ENCODE data around the gene PFKL.

The PFKL gene

DNA sequence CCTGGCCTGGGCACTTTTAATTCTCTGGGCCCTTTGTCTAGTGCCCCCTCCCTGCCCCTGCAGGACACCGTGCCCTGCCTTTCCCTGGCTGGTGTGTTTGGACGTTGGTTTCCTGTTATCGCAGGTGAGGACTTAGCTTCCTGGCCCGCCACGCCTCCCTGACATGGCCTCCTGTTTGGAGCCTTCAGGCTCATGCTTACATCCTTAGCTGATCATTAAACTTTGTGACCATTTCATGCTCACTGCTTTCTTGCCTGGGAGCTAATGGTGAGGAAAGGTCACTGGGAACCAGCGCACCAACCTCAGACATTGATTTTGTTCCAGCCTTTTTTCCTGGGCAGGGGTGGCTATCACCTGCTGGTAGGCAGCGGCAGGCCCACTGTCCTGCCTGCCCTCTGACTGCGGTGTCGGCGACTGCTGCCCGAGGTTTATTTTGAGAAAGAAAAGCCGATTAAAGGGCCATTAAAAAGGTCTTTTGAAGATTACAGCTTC, 3.7 kb downstream of the PFKL start:
- peaks cover 37 to 44% of the 10 kb centered on the region in 2 donors for H3K4me1 Mint-ChIP-seq (ENCODE audit: low read depth in 2 of 2)
- peak overlapping the region; percentile 16 to 61 for H3K4me3 Mint-ChIP-seq
- no peaks in the 10 kb centered on the region for H3K27me3 Mint-ChIP-seq
- DNase-seq (no peak), ATAC-seq (replicated peaks) (no peak)
- peaks cover 13% of the 10 kb centered on the region for H3K36me3 Mint-ChIP-seq (ENCODE audit: insufficient read depth)
- peak overlapping the region in 1 of 2 donors; percentile 49 for H3K27ac Mint-ChIP-seq
- no peaks in the 10 kb centered on the region for H3K9me3 Mint-ChIP-seq

DNA sequence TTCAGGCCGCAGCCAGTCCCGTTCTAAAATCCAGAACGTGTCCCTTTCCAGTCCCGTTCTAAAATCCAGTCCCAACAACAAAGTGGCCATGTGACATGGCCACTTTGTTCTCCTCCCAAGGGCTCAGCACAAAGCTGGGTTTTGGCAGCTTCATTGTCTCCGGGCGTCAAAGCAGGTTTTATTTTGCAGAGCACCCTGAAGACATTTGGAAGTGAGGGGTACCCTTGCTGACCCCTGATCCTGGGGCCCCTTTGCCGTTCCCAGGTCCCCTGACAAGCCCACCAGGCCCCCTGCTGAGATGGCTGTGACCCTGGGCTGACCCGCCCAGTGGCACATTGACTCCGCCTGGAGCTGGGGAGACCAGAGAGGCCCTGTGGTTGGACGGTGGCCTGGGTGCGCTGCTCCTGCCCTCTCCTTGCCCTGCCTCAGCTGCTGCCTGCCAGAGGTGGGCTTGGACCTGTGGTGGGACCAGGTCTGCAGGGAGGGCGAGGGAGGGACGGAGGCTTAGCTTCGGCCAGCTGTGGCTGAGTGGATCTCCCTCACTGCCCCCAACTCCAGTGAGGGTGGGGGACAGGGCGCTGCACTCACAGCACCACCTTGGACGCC, 4.3 kb downstream of the PFKL start:
- Mint-ChIP-seq H3K36me3 (ENCODE audit: insufficient read depth) (peaks cover 13% of the 10 kb centered on the region), H3K9me3 (no peaks in the 10 kb centered on the region), H3K4me3 (no peak overlapping the region), H3K27ac (no peak overlapping the region), H3K4me1 (ENCODE audit: low read depth in 2 of 2) (peaks cover 35 to 40% of the 10 kb centered on the region in 2 donors), H3K27me3 (no peaks in the 10 kb centered on the region)
- no peak for DNase-seq
- ATAC-seq (replicated peaks) = no peak

DNA sequence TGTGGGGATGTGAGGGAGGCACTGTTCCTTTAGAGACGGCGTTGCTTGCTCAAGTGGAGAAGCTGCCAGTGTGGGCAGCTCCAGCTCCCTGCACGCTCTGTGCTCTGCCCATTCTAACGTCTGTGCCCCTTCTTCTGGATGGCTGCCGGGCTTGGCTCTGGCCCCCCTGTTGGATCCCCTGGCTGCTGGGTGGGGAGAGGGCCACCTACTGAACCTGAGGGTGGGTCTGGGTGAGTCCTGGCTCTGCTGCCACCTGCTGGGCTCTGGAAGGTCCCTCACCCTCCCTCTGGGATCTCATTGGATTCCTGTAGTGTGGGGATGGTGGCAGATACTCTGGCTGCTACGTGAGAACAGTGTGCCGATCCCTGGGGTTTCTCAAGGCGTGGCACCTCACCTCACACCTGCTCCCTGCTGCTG, 5.0 kb downstream of the PFKL start:
- H3K27ac Mint-ChIP-seq = peak overlapping the region in 1 of 2 donors; percentile 66
- DNase-seq (no peak), ATAC-seq (replicated peaks) (peak; percentile 52)
- H3K36me3 Mint-ChIP-seq (ENCODE audit: insufficient read depth) = peaks cover 13% of the 10 kb centered on the region
- H3K27me3 Mint-ChIP-seq = no peaks in the 10 kb centered on the region
- no peaks in the 10 kb centered on the region for H3K9me3 Mint-ChIP-seq
- peaks cover 32 to 37% of the 10 kb centered on the region in 2 donors for H3K4me1 Mint-ChIP-seq (ENCODE audit: low read depth in 2 of 2)
- no peak overlapping the region for H3K4me3 Mint-ChIP-seq

DNA sequence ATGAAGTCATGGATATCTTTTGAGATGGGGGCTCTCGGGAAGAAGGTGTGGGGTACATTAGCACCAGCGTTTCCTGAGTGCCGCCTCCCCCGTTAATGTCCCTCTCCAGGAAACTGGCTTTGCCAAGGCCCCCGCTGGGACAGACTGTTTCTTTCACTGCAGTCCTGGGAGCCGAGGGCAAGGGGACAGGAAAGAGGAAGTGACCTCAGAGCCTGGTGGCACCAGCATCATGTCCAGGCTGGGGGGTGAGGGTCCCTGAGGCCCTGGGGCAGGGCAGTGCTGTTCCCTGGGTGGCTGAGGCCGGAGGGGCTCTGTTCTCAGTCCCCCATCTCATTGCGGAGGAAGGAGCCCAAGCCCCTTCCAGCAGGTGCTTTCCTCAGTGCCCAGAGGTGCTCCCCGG, 5.8 kb downstream of the PFKL start:
- no peak overlapping the region for H3K4me3 Mint-ChIP-seq
- H3K4me1 Mint-ChIP-seq (ENCODE audit: low read depth in 2 of 2) = peaks cover 32 to 37% of the 10 kb centered on the region in 2 donors
- no peak for DNase-seq
- no peaks in the 10 kb centered on the region for H3K27me3 Mint-ChIP-seq
- peaks cover 12% of the 10 kb centered on the region for H3K36me3 Mint-ChIP-seq (ENCODE audit: insufficient read depth)
- ATAC-seq (replicated peaks) = no peak
- H3K9me3 Mint-ChIP-seq = no peaks in the 10 kb centered on the region
- H3K27ac Mint-ChIP-seq = peak overlapping the region in 1 of 2 donors; percentile 66

- DNase-seq = no peak
These were observed 7.3 kb downstream of the PFKL start for GRCh38 chr21:44306936-44307704.

GRCh38 chr21:44310628-44311507, 11.0 kb downstream of the PFKL start:
- DNase-seq (no peak), ATAC-seq (replicated peaks) (no peak)
- Mint-ChIP-seq H3K4me1 (ENCODE audit: low read depth in 2 of 2) (peaks cover 10 to 13% of the 10 kb centered on the region in 2 donors), H3K4me3 (no peak overlapping the region), H3K27ac (no peak overlapping the region), H3K36me3 (ENCODE audit: insufficient read depth) (peaks cover 12% of the 10 kb centered on the region), H3K27me3 (no peaks in the 10 kb centered on the region), H3K9me3 (no peaks in the 10 kb centered on the region)

More at GRCh38 chr21:44306936-44307704, 7.3 kb downstream of the PFKL start:
- H3K36me3 Mint-ChIP-seq (ENCODE audit: insufficient read depth) = peaks cover 9% of the 10 kb centered on the region
- no peak for ATAC-seq (replicated peaks)
- peaks cover 26 to 33% of the 10 kb centered on the region in 2 donors for H3K4me1 Mint-ChIP-seq (ENCODE audit: low read depth in 2 of 2)
- H3K27ac Mint-ChIP-seq = peak overlapping the region; percentile 4 to 49
- no peak overlapping the region for H3K4me3 Mint-ChIP-seq
- H3K9me3 Mint-ChIP-seq = no peaks in the 10 kb centered on the region
- H3K27me3 Mint-ChIP-seq = no peaks in the 10 kb centered on the region

GRCh38 chr21:44312089-44312488, 12.2 kb downstream of the PFKL start:
- DNase-seq (no peak), ATAC-seq (replicated peaks) (no peak)
- Mint-ChIP-seq H3K27me3 (no peaks in the 10 kb centered on the region), H3K4me3 (no peak overlapping the region), H3K36me3 (ENCODE audit: insufficient read depth) (peaks cover 12% of the 10 kb centered on the region), H3K9me3 (no peaks in the 10 kb centered on the region), H3K4me1 (ENCODE audit: low read depth in 2 of 2) (peaks cover 10 to 13% of the 10 kb centered on the region in 2 donors), H3K27ac (no peak overlapping the region)

DNA sequence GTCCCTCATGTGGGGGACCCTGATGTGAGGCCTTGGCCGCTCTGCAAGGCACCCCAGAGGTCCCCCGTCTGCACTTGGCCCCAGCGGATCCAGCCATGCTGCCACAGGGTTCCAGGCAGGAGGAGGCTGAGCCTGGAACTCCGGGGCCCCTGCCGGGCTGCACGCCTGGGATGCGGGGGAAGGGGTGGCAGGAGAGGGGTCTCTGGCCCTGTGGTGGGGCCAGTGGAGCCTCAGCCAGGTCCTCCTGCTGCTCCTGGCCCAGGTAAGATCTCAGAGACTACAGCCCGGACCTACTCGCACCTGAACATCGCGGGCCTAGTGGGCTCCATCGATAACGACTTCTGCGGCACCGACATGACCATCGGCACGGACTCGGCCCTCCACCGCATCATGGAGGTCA, 12.9 kb downstream of the PFKL start:
- Mint-ChIP-seq H3K27ac (no peak overlapping the region), H3K27me3 (no peaks in the 10 kb centered on the region), H3K4me3 (no peak overlapping the region), H3K9me3 (no peaks in the 10 kb centered on the region), H3K36me3 (ENCODE audit: insufficient read depth) (peaks cover 11% of the 10 kb centered on the region), H3K4me1 (ENCODE audit: low read depth in 2 of 2) (peaks cover 7 to 11% of the 10 kb centered on the region in 2 donors)
- DNase-seq (no peak), ATAC-seq (replicated peaks) (no peak)

DNA sequence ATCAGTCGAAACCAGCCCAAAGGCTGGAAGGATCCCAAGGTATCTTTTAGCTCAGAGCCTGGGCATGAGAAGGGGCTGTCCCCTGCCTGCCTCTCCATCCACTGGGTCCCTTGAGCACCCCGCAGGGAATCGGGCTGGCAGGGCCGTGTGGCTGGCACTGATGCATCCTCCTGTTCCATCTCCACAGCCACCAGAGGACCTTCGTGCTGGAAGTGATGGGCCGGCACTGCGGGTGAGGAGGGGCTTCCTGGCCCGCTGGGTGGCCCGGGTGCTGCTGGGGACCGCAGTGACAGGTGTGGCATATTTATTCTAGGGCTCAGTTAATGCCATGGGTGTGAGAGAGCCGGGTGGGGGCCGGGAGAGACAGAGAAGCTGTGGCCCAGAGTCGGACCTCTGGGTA, 13.6 kb downstream of the PFKL start:
- Mint-ChIP-seq H3K4me3 (no peak overlapping the region), H3K27me3 (no peaks in the 10 kb centered on the region), H3K4me1 (ENCODE audit: low read depth in 2 of 2) (peaks cover 5 to 7% of the 10 kb centered on the region in 2 donors), H3K9me3 (no peaks in the 10 kb centered on the region), H3K27ac (peak overlapping the region in 1 of 2 donors; percentile 62), H3K36me3 (ENCODE audit: insufficient read depth) (peaks cover 7% of the 10 kb centered on the region)
- DNase-seq (no peak), ATAC-seq (replicated peaks) (no peak)

- Mint-ChIP-seq H3K4me3 (no peak overlapping the region), H3K36me3 (ENCODE audit: insufficient read depth) (peaks cover 11% of the 10 kb centered on the region), H3K4me1 (ENCODE audit: low read depth in 2 of 2) (peaks cover 5 to 7% of the 10 kb centered on the region in 2 donors), H3K27ac (no peak overlapping the region), H3K9me3 (no peaks in the 10 kb centered on the region), H3K27me3 (no peaks in the 10 kb centered on the region)
- DNase-seq (no peak), ATAC-seq (replicated peaks) (no peak)
These were observed 14.3 kb downstream of the PFKL start for GRCh38 chr21:44314128-44314527.

DNA sequence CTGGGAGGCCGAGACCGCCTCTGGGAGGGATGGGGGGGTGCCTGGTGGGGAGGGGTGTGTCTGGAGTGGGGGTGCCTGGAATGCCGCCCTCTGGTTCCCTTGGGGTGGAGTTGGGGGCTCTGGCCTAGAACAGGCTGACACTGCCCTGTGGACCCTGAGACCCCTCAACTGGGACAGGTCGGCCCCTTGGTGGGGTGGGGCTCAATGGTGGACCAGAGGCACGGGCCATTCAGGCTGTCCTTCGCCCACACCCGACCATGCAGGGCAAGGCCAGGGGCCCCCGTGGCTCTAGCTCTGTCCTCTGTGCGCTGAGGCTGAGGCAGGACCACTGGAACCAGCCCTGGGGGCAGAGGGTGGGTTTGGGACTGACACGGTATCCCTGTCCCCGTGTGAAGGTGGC, 14.7 kb downstream of the PFKL start:
- Mint-ChIP-seq H3K9me3 (no peaks in the 10 kb centered on the region), H3K4me1 (ENCODE audit: low read depth in 2 of 2) (peaks cover 5 to 7% of the 10 kb centered on the region in 2 donors), H3K27ac (no peak overlapping the region), H3K4me3 (no peak overlapping the region), H3K27me3 (no peaks in the 10 kb centered on the region), H3K36me3 (ENCODE audit: insufficient read depth) (peaks cover 11% of the 10 kb centered on the region)
- no peak for ATAC-seq (replicated peaks)
- DNase-seq = no peak

GRCh38 chr21:44315691-44316203, 15.9 kb downstream of the PFKL start:
- ATAC-seq (replicated peaks) (no peak), DNase-seq (no peak)
- Mint-ChIP-seq H3K4me3 (no peak overlapping the region), H3K4me1 (ENCODE audit: low read depth in 2 of 2) (peaks cover 5 to 7% of the 10 kb centered on the region in 2 donors), H3K9me3 (no peaks in the 10 kb centered on the region), H3K27ac (no peak overlapping the region), H3K27me3 (no peaks in the 10 kb centered on the region), H3K36me3 (ENCODE audit: insufficient read depth) (peaks cover 11% of the 10 kb centered on the region)

DNA sequence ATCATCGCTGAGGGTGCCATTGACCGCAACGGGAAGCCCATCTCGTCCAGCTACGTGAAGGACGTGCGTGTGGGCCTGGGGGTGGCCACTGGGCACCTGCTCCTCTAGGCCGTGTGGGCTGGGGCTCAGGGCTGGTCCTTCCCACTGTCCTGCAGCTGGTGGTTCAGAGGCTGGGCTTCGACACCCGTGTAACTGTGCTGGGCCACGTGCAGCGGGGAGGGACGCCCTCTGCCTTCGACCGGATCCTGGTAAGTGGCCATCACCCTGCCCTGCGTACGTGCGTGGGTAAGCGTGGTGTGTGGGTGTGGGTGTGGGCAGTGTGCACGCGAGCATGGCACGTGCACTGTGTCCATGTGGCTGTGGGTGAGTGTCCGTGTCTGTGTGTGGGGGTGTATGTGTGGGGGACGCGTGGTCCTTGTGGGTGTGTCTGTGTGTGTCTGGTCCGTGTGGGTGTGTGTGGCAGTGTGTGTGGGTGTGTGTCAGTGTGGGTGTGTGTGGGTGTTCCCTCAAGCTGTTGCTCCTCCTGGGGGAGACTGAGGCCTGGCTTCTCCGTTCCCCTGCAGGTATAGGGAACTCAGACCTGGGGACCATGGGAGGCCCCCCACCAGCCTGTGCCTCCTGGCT, 16.5 kb downstream of the PFKL start:
- ATAC-seq (replicated peaks) (no peak), DNase-seq (no peak)
- Mint-ChIP-seq H3K27me3 (no peaks in the 10 kb centered on the region), H3K4me3 (no peak overlapping the region), H3K36me3 (ENCODE audit: insufficient read depth) (peaks cover 11% of the 10 kb centered on the region), H3K9me3 (no peaks in the 10 kb centered on the region), H3K4me1 (ENCODE audit: low read depth in 2 of 2) (peaks cover 0 to under 1% of the 10 kb centered on the region in 2 donors), H3K27ac (peak overlapping the region; percentile 55 to 80)

Data from effector memory CD8-positive, alpha-beta T cell (primary cell).